Psoas muscle (tissue), 8 donors: ENCODE measurements around the gene MEF2C. TPM values are rescaled to one million over a fixed set of nuclear protein-coding genes. Genes with fewer than 3 reads are reported as not detected.

Experiments used
- ATAC-seq, 4 donors: fragments of 200-7000 bp; cut with Tn5 transposase; one replicate each; pipeline ENCODE4 v1.9.1; 2020; ENCODE audit warnings: moderate library complexity in 3 of 4, mild to moderate bottlenecking in 2 of 4
- DNase-seq, 2 donors: peaks; one replicate each; pipeline ENCODE4 v3.0.0-alpha.2; 2020
- H3K27ac ChIP-seq: fragments of 200-600 bp; one replicate; pipeline ENCODE4 v1.8.0; 2022
- H3K27me3 ChIP-seq, 3 donors: fragments of 200-600 bp in 1 of 3; one replicate each; pipeline versions ENCODE4 v1.6.1 to v1.8.0; 2013 to 2022; ENCODE audit warnings: low read length in 2 of 3, mild to moderate bottlenecking in 2 of 3, moderate library complexity in 1 of 3; ENCODE audit not compliant: insufficient read depth in 3 of 3
- H3K36me3 ChIP-seq, 2 donors: fragments of 200-600 bp in 1 of 2; one replicate each; pipeline versions ENCODE4 v1.6.1 to v1.8.0; 2013 to 2022; ENCODE audit warnings: low read depth in 1 of 2, mild to moderate bottlenecking in 1 of 2, moderate library complexity in 1 of 2; ENCODE audit not compliant: insufficient read depth in 1 of 2
- H3K4me1 ChIP-seq: fragments of 200-600 bp; one replicate; pipeline ENCODE4 v1.8.0; 2022
- H3K4me3 ChIP-seq: fragments of 200-600 bp; one replicate; pipeline ENCODE4 v1.8.0; 2022; ENCODE audit warnings: mild to moderate bottlenecking
- H3K9me3 ChIP-seq: fragments of 200-600 bp; one replicate; pipeline ENCODE4 v1.8.0; 2022
- WGBS, 3 donors: extraction: QIAGEN DNeasy Blood & Tissue Kit; methylation state at CpG; one replicate each; pipeline versions ENCODE4 v1.1.6 to v1.1.7; 2013; 5-methylcytosine and 5-hydroxymethylcytosine counted together
- intact Hi-C, 2 donors: fragments of 100-400 bp; cut with DNase I; formaldehyde crosslinking; loops; one replicate each; pipeline versions ENCODE4 v1.11.0 to v1.14.2; 2022
- polyA plus RNA-seq, 3 donors: library from polyadenylated mRNA; stranded (reverse); fragments of 200-250 nt; gene quantifications; one replicate each; pipeline ENCODE4 v1.2.3, GENCODE V29; 2013
- total RNA-seq, 4 donors: library from RNA; stranded (reverse); fragmentation: NEBNext Ultra II Directional in 2 of 4; extraction: Animal tissue kit (Norgen Biotek cat#: 25700) in 2 of 4; gene quantifications; one replicate each; pipeline versions ENCODE4 v1.2.1 to v1.2.4, GENCODE V29; 2021 to 2023
- TF ChIP-seq, protein P1 (sequence below): fragments of 200-600 bp; IDR thresholded peaks from one replicate; pipeline ENCODE4 v1.8.0; 2022; ENCODE audit warnings: antibody characterized with exemption
- donor health status: healthy with polysubstance abuse.
- donor health status: DM: no; HTN: no; CAD: no; lungs with moderate emphysema.
- donor health status: Bipolar disorder and iron deficiency.
- donor health status: healthy.
- donor health status: DM: yes; HTN: yes; CAD: no.
- donor health status: DM: no; HTN: no; CAD: no.
- donor health status: DM: no; HTN: no; CAD: no.
- donor health status: DM: yes; HTN: yes; CAD: no.

The MEF2C gene
- total and polyA plus RNA-seq, 7 donors: 9.3 to 530 (median 148) TPM

DNA sequence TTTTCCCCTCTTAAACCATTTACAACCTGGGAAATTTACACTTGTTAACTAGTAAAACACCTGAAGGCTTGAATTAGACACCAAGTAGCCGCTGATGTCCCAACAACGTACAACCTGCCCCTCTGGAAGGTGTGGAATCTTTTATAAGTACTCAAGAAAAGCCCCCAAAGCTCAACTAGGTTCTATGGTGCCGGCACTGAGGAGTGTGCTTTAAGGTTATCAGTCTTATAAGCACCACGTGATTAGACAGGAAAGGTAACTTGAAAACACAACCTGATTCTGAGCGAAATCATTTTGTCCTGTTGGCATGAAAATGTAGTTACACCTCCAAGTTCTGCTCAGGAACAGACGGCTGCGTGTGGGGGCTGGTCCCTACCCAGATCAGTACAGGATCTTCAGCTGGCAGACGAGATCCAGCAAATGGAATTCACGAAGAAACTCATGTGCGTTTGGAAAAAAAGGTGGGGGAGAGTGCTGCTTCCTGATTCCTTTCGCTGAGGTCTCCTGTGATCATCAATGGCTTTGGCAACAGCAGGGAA lies 195.5 kb downstream of the MEF2C start:
- no peak overlapping the region for H3K27ac ChIP-seq
- no peak for ATAC-seq
- H3K4me1 ChIP-seq: peaks cover 25% of the 10 kb centered on the region
- no peaks in the 10 kb centered on the region for H3K36me3 ChIP-seq
- H3K4me3 ChIP-seq: no peak overlapping the region
- DNase-seq: no peak
- TF ChIP-seq, protein P1, sequence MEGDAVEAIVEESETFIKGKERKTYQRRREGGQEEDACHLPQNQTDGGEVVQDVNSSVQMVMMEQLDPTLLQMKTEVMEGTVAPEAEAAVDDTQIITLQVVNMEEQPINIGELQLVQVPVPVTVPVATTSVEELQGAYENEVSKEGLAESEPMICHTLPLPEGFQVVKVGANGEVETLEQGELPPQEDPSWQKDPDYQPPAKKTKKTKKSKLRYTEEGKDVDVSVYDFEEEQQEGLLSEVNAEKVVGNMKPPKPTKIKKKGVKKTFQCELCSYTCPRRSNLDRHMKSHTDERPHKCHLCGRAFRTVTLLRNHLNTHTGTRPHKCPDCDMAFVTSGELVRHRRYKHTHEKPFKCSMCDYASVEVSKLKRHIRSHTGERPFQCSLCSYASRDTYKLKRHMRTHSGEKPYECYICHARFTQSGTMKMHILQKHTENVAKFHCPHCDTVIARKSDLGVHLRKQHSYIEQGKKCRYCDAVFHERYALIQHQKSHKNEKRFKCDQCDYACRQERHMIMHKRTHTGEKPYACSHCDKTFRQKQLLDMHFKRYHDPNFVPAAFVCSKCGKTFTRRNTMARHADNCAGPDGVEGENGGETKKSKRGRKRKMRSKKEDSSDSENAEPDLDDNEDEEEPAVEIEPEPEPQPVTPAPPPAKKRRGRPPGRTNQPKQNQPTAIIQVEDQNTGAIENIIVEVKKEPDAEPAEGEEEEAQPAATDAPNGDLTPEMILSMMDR: no peak
- peaks cover 9 to 100% (median 70%) of the 10 kb centered on the region in 3 donors for H3K27me3 ChIP-seq
- WGBS, 3 donors: 6 to 8% (median 6%) methylated on average over 11 of the region's 11 CpGs
- intact Hi-C loops: loop anchor here in 1 of 2 donors (10.0 kb wide), 1 partner anchor 1273 kb away; the partner anchor contains the start of gene CCNH
- H3K9me3 ChIP-seq: no peaks in the 10 kb centered on the region

DNA sequence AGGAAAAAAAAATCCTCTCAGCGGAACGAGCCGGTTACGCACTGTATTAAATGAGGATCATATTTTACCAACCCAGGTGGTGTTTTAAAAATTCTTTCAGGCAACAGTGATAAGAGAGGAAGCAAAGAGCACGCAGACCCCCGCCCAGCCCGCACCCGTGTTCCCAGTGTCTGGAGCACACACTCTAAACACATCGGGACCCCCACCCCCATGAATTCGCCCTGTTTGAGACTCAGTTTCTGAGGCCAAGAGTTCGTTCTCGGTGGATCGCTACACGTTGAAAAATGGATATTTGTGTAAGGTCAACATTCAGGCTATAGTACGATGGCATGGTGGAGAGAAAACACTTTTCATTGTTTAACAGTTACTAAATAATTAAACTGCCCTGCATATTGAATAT lies 196.3 kb downstream of the MEF2C start:
- ATAC-seq (no peak), DNase-seq (no peak)
- no peak overlapping the region for H3K27ac ChIP-seq
- WGBS, 3 donors: 6 to 10% (median 9%) methylated on average over 15 of the region's 15 CpGs
- TF ChIP-seq, protein P1: no peak
- H3K4me1 ChIP-seq: peaks cover 23% of the 10 kb centered on the region
- peaks cover 9 to 100% (median 63%) of the 10 kb centered on the region in 3 donors for H3K27me3 ChIP-seq
- intact Hi-C loops: loop anchor here in 1 of 2 donors (10.0 kb wide), 1 partner anchor 1272 kb away; the partner anchor contains the start of gene CCNH
- no peak overlapping the region for H3K4me3 ChIP-seq
- no peaks in the 10 kb centered on the region for H3K9me3 ChIP-seq
- no peaks in the 10 kb centered on the region for H3K36me3 ChIP-seq

- intact Hi-C loops: loop anchor here in 1 of 2 donors (10.0 kb wide), 1 partner anchor 1271 kb away; the partner anchor contains the start of gene CCNH
- WGBS, 3 donors: 8 to 11% (median 10%) methylated on average over 23 of the region's 23 CpGs
- H3K27me3 ChIP-seq: peaks cover 9 to 100% (median 62%) of the 10 kb centered on the region in 3 donors
- H3K9me3 ChIP-seq: no peaks in the 10 kb centered on the region
- peaks cover 19% of the 10 kb centered on the region for H3K4me1 ChIP-seq
- no peak for DNase-seq
- H3K27ac ChIP-seq: no peak overlapping the region
- no peak for ATAC-seq
- no peak overlapping the region for H3K4me3 ChIP-seq
- H3K36me3 ChIP-seq: no peaks in the 10 kb centered on the region
- TF ChIP-seq, protein P1: no peak
Observed at GRCh38 chr5:88685591-88686541, 197.1 kb downstream of the MEF2C start.

- WGBS, 3 donors: 3 to 4% (median 4%) methylated on average over 30 to 31 of the region's 31 CpGs
- intact Hi-C loops: loop anchor here in 1 of 2 donors (10.0 kb wide), 1 partner anchor 1269 kb away; the partner anchor contains the start of gene CCNH
- DNase-seq (no peak), ATAC-seq (peak in 1 of 4 donors; percentile 22)
- Histone ChIP-seq H3K9me3 (no peaks in the 10 kb centered on the region), H3K4me3 (no peak overlapping the region), H3K4me1 (peaks cover 6% of the 10 kb centered on the region), H3K36me3 (no peaks in the 10 kb centered on the region), H3K27me3 (peaks cover 12 to 100% (median 51%) of the 10 kb centered on the region in 3 donors), H3K27ac (no peak overlapping the region)
- TF ChIP-seq, protein P1: no peak
Observed at GRCh38 chr5:88683506-88684135, 199.4 kb downstream of the MEF2C start.
